ENCODE data around the gene GNAI3. TPM values are rescaled to one million over a fixed set of nuclear protein-coding genes. Genes with fewer than 3 reads are reported as not detected.
A peak's percentile ranks its signal among the peaks of the same experiment; 100 is the strongest.

Gene GNAI3
- total and polyA plus RNA-seq, 2 of the 13 experiments (the other 11 are each of a cell fraction or from before 2014, with no cell fraction given), result 4.3 to 9.0 TPM

DNA sequence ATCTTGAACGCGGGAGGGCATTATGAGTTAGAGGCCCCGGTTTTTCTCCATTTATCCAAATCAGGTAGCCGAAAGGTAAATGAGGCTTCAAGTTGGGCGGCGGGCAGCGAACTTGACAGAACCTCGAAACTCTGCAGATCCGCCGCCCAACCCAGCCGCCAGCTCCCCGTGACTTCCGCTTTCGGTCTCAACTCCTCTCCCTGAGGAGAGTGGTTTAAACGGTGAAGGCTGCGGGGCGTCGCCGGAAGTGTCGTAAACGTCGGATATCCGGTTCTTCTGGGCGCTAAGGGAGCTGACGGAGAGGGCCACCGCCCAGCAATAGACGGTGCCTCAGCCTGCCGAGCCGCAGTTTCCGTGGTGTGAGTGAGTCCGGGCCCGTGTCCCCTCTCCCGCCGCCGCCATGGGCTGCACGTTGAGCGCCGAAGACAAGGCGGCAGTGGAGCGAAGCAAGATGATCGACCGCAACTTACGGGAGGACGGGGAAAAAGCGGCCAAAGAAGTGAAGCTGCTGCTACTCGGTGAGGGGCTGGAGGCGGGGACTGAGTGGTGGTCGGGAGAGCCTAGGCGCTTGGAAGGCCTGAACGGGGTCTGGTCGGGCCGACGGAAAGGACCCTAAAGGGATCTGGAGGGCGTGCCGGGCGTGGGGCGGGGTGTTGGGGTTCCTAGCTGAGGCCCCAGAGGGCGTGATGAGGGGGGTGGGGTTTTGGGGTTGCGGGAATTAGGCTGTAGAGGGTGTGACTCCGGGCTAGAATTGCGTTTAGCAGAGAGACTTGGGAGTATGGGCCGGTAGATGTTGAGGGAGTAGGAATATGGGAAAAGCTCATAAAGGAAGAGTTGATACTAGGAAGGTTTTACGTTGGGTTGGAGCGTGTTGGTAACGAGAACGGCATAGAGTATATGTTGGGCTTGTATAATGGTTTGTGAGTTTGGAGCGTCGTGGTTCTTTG, at the start of gene GNAI3 (continued):
- TF ChIP-seq, protein P1, sequence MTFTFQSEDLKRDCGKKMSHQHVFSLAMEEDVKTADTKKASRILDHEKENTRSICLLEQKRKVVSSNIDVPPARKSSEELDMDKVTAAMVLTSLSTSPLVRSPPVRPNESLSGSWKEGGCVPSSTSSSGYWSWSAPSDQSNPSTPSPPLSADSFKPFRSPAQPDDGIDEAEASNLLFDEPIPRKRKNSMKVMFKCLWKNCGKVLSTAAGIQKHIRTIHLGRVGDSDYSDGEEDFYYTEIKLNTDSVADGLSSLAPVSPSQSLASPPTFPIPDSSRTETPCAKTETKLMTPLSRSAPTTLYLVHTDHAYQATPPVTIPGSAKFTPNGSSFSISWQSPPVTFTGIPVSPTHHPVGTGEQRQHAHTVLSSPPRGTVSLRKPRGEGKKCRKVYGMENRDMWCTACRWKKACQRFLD (CRISPR knock-in tag; IDR thresholded peaks at IDR 0.05; ENCODE audit: borderline replicate concordance), result peak; percentile 80; the same call in 1 of the 2 replicates
- TF ChIP-seq, protein P2, sequence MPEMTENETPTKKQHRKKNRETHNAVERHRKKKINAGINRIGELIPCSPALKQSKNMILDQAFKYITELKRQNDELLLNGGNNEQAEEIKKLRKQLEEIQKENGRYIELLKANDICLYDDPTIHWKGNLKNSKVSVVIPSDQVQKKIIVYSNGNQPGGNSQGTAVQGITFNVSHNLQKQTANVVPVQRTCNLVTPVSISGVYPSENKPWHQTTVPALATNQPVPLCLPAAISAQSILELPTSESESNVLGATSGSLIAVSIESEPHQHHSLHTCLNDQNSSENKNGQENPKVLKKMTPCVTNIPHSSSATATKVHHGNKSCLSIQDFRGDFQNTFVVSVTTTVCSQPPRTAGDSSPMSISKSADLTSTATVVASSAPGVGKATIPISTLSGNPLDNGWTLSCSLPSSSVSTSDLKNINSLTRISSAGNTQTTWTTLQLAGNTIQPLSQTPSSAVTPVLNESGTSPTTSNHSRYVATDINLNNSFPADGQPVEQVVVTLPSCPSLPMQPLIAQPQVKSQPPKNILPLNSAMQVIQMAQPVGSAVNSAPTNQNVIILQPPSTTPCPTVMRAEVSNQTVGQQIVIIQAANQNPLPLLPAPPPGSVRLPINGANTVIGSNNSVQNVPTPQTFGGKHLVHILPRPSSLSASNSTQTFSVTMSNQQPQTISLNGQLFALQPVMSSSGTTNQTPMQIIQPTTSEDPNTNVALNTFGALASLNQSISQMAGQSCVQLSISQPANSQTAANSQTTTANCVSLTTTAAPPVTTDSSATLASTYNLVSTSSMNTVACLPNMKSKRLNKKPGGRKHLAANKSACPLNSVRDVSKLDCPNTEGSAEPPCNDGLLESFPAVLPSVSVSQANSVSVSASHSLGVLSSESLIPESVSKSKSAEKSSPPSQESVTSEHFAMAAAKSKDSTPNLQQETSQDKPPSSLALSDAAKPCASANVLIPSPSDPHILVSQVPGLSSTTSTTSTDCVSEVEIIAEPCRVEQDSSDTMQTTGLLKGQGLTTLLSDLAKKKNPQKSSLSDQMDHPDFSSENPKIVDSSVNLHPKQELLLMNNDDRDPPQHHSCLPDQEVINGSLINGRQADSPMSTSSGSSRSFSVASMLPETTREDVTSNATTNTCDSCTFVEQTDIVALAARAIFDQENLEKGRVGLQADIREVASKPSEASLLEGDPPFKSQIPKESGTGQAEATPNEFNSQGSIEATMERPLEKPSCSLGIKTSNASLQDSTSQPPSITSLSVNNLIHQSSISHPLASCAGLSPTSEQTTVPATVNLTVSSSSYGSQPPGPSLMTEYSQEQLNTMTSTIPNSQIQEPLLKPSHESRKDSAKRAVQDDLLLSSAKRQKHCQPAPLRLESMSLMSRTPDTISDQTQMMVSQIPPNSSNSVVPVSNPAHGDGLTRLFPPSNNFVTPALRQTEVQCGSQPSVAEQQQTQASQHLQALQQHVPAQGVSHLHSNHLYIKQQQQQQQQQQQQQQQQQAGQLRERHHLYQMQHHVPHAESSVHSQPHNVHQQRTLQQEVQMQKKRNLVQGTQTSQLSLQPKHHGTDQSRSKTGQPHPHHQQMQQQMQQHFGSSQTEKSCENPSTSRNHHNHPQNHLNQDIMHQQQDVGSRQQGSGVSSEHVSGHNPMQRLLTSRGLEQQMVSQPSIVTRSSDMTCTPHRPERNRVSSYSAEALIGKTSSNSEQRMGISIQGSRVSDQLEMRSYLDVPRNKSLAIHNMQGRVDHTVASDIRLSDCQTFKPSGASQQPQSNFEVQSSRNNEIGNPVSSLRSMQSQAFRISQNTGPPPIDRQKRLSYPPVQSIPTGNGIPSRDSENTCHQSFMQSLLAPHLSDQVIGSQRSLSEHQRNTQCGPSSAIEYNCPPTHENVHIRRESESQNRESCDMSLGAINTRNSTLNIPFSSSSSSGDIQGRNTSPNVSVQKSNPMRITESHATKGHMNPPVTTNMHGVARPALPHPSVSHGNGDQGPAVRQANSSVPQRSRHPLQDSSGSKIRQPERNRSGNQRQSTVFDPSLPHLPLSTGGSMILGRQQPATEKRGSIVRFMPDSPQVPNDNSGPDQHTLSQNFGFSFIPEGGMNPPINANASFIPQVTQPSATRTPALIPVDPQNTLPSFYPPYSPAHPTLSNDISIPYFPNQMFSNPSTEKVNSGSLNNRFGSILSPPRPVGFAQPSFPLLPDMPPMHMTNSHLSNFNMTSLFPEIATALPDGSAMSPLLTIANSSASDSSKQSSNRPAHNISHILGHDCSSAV (CRISPR knock-in tag; IDR thresholded peaks at IDR 0.05; ENCODE audit: borderline replicate concordance), result no peak
- TF ChIP-seq ATRX (CRISPR knock-in tag; IDR thresholded peaks at IDR 0.05; ENCODE audit: borderline replicate concordance), result no peak
- peak; percentile 53; the same call in 1 of the 2 replicates for TF ChIP-seq KDM3A (CRISPR knock-in tag; IDR thresholded peaks at IDR 0.05; ENCODE audit: low read depth)
- TF ChIP-seq, protein P3, sequence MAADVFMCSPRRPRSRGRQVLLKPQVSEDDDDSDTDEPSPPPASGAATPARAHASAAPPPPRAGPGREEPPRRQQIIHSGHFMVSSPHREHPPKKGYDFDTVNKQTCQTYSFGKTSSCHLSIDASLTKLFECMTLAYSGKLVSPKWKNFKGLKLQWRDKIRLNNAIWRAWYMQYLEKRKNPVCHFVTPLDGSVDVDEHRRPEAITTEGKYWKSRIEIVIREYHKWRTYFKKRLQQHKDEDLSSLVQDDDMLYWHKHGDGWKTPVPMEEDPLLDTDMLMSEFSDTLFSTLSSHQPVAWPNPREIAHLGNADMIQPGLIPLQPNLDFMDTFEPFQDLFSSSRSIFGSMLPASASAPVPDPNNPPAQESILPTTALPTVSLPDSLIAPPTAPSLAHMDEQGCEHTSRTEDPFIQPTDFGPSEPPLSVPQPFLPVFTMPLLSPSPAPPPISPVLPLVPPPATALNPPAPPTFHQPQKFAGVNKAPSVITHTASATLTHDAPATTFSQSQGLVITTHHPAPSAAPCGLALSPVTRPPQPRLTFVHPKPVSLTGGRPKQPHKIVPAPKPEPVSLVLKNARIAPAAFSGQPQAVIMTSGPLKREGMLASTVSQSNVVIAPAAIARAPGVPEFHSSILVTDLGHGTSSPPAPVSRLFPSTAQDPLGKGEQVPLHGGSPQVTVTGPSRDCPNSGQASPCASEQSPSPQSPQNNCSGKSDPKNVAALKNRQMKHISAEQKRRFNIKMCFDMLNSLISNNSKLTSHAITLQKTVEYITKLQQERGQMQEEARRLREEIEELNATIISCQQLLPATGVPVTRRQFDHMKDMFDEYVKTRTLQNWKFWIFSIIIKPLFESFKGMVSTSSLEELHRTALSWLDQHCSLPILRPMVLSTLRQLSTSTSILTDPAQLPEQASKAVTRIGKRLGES (CRISPR knock-in tag; IDR thresholded peaks at IDR 0.05; ENCODE audit: borderline replicate concordance), result no peak
- no peak for TF ChIP-seq ZNF703 (CRISPR knock-in tag; IDR thresholded peaks at IDR 0.05; ENCODE audit: borderline replicate concordance)
- TF ChIP-seq RXRB (CRISPR knock-in tag; IDR thresholded peaks at IDR 0.05; ENCODE audit: borderline replicate concordance), result peak; percentile 57
- TF ChIP-seq, protein P4, sequence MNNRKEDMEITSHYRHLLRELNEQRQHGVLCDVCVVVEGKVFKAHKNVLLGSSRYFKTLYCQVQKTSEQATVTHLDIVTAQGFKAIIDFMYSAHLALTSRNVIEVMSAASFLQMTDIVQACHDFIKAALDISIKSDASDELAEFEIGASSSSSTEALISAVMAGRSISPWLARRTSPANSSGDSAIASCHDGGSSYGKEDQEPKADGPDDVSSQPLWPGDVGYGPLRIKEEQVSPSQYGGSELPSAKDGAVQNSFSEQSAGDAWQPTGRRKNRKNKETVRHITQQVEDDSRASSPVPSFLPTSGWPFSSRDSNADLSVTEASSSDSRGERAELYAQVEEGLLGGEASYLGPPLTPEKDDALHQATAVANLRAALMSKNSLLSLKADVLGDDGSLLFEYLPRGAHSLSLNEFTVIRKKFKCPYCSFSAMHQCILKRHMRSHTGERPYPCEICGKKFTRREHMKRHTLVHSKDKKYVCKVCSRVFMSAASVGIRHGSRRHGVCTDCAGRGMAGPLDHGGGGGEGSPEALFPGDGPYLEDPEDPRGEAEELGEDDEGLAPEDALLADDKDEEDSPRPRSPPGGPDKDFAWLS (CRISPR knock-in tag; IDR thresholded peaks at IDR 0.05; ENCODE audit: borderline replicate concordance), result 0 out of 2 replicates have a peak, but pooled peaks have one; percentile 67
- no peak for TF ChIP-seq FUBP1 (CRISPR knock-in tag; IDR thresholded peaks at IDR 0.05; ENCODE audit: borderline replicate concordance)
